Type B pancreatic cell (in vitro differentiated cells): Measurements from ENCODE around the gene NMT2. TPM values are rescaled to one million over a fixed set of nuclear protein-coding genes. Genes with fewer than 3 reads are reported as not detected.
A peak's percentile ranks its signal among the peaks of the same experiment; 100 is the strongest.

ENCODE experiments used
- DNase-seq: peaks from one replicate; pipeline ENCODE4 v3.0.0; 2021; ENCODE audit warnings: mixed read lengths; ENCODE audit not compliant: unreplicated experiment; ENCODE audit errors: extremely low spot score
- H3K27ac Mint-ChIP-seq: 2 replicates; pipeline ENCODE4 v1.8.0; 2021; ENCODE audit warnings: mild to moderate bottlenecking, mixed read lengths
- H3K27me3 Mint-ChIP-seq: 2 replicates; pipeline ENCODE4 v1.8.0; 2021; ENCODE audit warnings: mixed read lengths
- H3K36me3 Mint-ChIP-seq: 2 replicates; pipeline ENCODE4 v1.8.0; 2021; ENCODE audit warnings: mixed read lengths
- H3K4me1 Mint-ChIP-seq: one replicate; pipeline ENCODE4 v1.8.0; 2021; ENCODE audit warnings: mixed read lengths; ENCODE audit not compliant: unreplicated experiment
- H3K4me3 Mint-ChIP-seq: 2 replicates; pipeline ENCODE4 v1.8.0; 2021; ENCODE audit warnings: mild to moderate bottlenecking, mixed read lengths
- H3K9me3 Mint-ChIP-seq: 2 replicates; pipeline ENCODE4 v1.8.0; 2021; ENCODE audit warnings: mixed read lengths
- CTCF ChIP-seq: fragments of 200-600 bp; sonication (generic); conservative IDR thresholded peaks from 2 replicates; pipeline ENCODE4 v1.5.0; 2021; ENCODE audit warnings: antibody characterized with exemption, mild to moderate bottlenecking
- total RNA-seq: library from RNA; stranded (reverse); gene quantifications from 2 replicates; pipeline ENCODE4 v1.2.1, GENCODE V29; 2021; ENCODE audit warnings: low replicate concordance

Gene NMT2
- total RNA-seq, 1 donor from 2014 or later: 23.1 TPM

- no peaks in the 10 kb centered on the region for H3K4me1 Mint-ChIP-seq
- H3K27me3 Mint-ChIP-seq: no peaks in the 10 kb centered on the region
- H3K27ac Mint-ChIP-seq: no peak overlapping the region
Measured at GRCh38 chr10:15116225-15116624, 52.3 kb downstream of the NMT2 start.

DNA sequence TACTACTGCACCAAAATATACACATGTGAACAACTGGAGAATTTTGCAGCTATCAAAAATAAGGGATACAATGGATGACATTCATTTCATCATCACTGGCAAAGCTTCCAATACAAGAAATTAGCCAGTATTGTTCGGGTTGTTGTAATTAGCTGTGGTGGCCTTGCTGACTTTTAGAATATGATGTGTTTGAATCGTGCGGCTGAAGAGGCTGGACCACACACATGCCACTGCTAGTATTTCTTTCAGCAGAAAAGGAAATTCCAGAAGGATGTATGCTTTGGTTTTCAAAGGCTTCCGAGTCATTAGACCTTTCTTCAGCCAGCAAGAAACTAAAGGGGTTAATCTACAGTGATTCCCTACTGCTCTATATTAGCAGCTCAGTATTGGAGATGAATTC is 54.7 kb downstream of the NMT2 start:
- Mint-ChIP-seq H3K27ac (no peak overlapping the region), H3K9me3 (no peaks in the 10 kb centered on the region), H3K36me3 (peaks cover 22% of the 10 kb centered on the region), H3K4me1 (no peaks in the 10 kb centered on the region), H3K4me3 (no peak overlapping the region), H3K27me3 (no peaks in the 10 kb centered on the region)
- no peak for TF ChIP-seq CTCF
- no peak for DNase-seq

More at GRCh38 chr10:15116225-15116624, 52.3 kb downstream of the NMT2 start:
- TF ChIP-seq CTCF: no peak
- Mint-ChIP-seq H3K9me3 (no peaks in the 10 kb centered on the region), H3K36me3 (peaks cover 29% of the 10 kb centered on the region), H3K4me3 (no peak overlapping the region)
- DNase-seq: no peak

GRCh38 chr10:15112657-15113056 is 55.8 kb downstream of the NMT2 start:
- Mint-ChIP-seq H3K4me3 (no peak overlapping the region), H3K9me3 (no peaks in the 10 kb centered on the region), H3K27me3 (no peaks in the 10 kb centered on the region), H3K36me3 (peaks cover 19% of the 10 kb centered on the region), H3K27ac (no peak overlapping the region), H3K4me1 (no peaks in the 10 kb centered on the region)
- no peak for DNase-seq
- no peak for TF ChIP-seq CTCF

DNA sequence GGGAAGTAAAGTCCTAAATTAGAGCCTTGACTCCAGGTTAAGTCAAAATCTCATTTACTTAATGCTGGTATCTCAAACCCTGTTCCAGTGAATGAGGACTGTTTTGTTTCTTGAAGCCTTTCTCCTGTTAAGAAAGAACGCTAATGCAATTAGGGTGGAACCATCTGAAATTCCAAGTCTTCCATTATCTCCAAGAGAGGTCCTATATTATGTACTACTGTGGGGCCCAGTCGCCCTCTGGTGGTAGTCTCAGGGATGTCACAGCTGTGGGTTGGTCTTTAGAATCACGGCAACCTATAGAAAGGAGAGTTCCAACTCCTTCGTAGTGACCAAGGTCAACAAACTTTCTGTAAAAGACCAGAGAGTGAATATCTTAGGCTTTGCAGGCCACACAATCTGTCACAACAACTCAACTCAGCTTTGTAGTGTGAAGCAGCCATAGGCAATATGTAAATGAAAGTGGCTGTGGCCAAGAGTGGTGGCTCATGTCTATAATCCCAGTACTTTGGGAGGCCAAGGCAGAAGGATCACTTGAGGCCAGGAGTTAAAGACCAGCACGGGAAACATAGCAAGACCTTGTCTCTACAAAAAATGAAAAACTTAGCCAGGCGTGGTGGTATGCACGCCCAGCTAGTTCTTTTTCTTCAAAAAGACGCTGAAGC is 62.0 kb downstream of the NMT2 start:
- peak; percentile 77 for DNase-seq
- Mint-ChIP-seq H3K4me3 (peak overlapping the region; percentile 2), H3K9me3 (no peaks in the 10 kb centered on the region)

DNA sequence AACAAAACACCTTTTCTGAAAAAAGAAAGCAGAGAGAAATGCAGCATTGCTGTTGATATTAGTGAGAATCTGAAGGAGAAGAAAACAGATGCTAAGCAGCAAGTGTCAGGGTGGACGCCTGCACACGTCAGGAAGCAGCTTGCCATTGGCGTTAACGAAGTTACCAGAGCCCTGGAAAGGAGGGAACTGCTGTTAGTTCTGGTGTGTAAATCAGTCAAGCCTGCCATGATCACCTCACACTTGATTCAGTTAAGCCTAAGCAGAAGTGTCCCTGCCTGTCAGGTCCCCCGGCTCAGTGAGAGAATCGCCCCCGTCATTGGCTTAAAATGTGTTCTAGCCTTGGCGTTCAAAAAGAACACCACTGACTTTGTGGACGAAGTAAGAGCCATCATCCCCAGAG is 65.0 kb downstream of the NMT2 start:
- peaks cover 16% of the 10 kb centered on the region for H3K36me3 Mint-ChIP-seq
- TF ChIP-seq CTCF: no peak
- no peaks in the 10 kb centered on the region for H3K9me3 Mint-ChIP-seq
- DNase-seq: no peak
- H3K27me3 Mint-ChIP-seq: no peaks in the 10 kb centered on the region
- H3K4me1 Mint-ChIP-seq: peaks cover 18% of the 10 kb centered on the region
- no peak overlapping the region for H3K4me3 Mint-ChIP-seq
- no peak overlapping the region for H3K27ac Mint-ChIP-seq

More for the DNA sequence above, 62.0 kb downstream of the NMT2 start:
- Mint-ChIP-seq H3K4me1 (no peaks in the 10 kb centered on the region), H3K27me3 (no peaks in the 10 kb centered on the region), H3K27ac (peak overlapping the region; percentile 70), H3K36me3 (peaks cover 15% of the 10 kb centered on the region)
- TF ChIP-seq CTCF: peak; percentile 95
